OCI-LY7 (cell line): ENCODE data around the gene SIGLEC1. TPM values are rescaled to one million over a fixed set of nuclear protein-coding genes. Genes with fewer than 3 reads are reported as not detected.

Source experiments
- BruUV-seq: library from RNA; stranded (reverse); fragments of 400-500 nt; replicated peaks from 2 replicates; lab custom pipeline; 2021; lab: Mats Ljungman, UMichigan
- CTCF ChIA-PET: fragments of 300-600 bp; sonication (Branson Sonifier 250); formaldehyde crosslinking; loops from one replicate; lab custom pipeline; 2022; ENCODE audit warnings: antibody characterized with exemption; ENCODE audit not compliant: unreplicated experiment; lab: Charles Lee
- POLR2A ChIA-PET: fragments of 300-600 bp; sonication (Branson Sonifier 250); formaldehyde crosslinking; loops from one replicate; lab custom pipeline; 2022; ENCODE audit warnings: antibody characterized with exemption; lab: Charles Lee
- DNase-seq: peaks from one replicate; pipeline ENCODE4 v3.0.0-alpha.2; 2015; ENCODE audit warnings: low spot score
- H2AFZ ChIP-seq: fragments of 200-600 bp; sonication (generic), shearing (Covaris generic); 2 replicates; pipeline ENCODE4 v1.6.1; 2014; ENCODE audit warnings: mild to moderate bottlenecking, antibody characterized with exemption, low read length, moderate library complexity
- H3K27ac ChIP-seq: fragments of 200-600 bp; sonication (generic); 2 replicates; pipeline ENCODE4 v1.5.1; 2014; ENCODE audit warnings: mixed run types, low read depth, mild to moderate bottlenecking, moderate library complexity, low read length, inconsistent platforms; ENCODE audit not compliant: poor library complexity, severe bottlenecking
- H3K36me3 ChIP-seq: fragments of 200-600 bp; sonication (generic); 2 replicates; pipeline ENCODE4 v1.6.1; 2014; ENCODE audit warnings: mild to moderate bottlenecking, antibody characterized with exemption, low read length, moderate library complexity, mixed read lengths; ENCODE audit not compliant: insufficient read depth
- H3K4me1 ChIP-seq: fragments of 200-600 bp; sonication (generic); 2 replicates; pipeline ENCODE4 v1.5.1; 2014; ENCODE audit warnings: mild to moderate bottlenecking, low read length; ENCODE audit not compliant: insufficient read depth, poor library complexity, severe bottlenecking
- H3K4me2 ChIP-seq: fragments of 200-600 bp; sonication (generic); 2 replicates; pipeline ENCODE4 v1.6.1; 2014; ENCODE audit warnings: mild to moderate bottlenecking, low read length
- H3K4me3 ChIP-seq: fragments of 200-600 bp; sonication (generic); 2 replicates; pipeline ENCODE4 v1.5.1; 2014; ENCODE audit warnings: mild to moderate bottlenecking, low read depth, low read length; ENCODE audit not compliant: poor library complexity, severe bottlenecking
- H3K79me2 ChIP-seq: fragments of 200-600 bp; sonication (generic); 2 replicates; pipeline ENCODE4 v1.6.1; 2016; ENCODE audit warnings: low read depth, mild to moderate bottlenecking, low read length, moderate library complexity, mixed read lengths; ENCODE audit not compliant: insufficient read depth
- H3K9me2 ChIP-seq: fragments of 200-600 bp; sonication (generic); 2 replicates; pipeline ENCODE4 v1.6.1; 2016; ENCODE audit warnings: mild to moderate bottlenecking, low read length, mixed read lengths; ENCODE audit not compliant: insufficient read depth
- H3K9me3 ChIP-seq: fragments of 200-600 bp; sonication (generic); 2 replicates; pipeline ENCODE4 v1.6.1; 2014; ENCODE audit warnings: mild to moderate bottlenecking, mixed run types, low read length, mixed read lengths
- H4K20me1 ChIP-seq: fragments of 200-600 bp; sonication (generic); 2 replicates; pipeline ENCODE4 v1.6.1; 2014; ENCODE audit warnings: mild to moderate bottlenecking, antibody characterized with exemption, low read length, moderate library complexity, mixed read lengths; ENCODE audit not compliant: insufficient read depth
- CTCF ChIP-seq: fragments of 200-600 bp; sonication (generic); conservative IDR thresholded peaks from 2 replicates; pipeline ENCODE4 v1.5.1; 2014; ENCODE audit warnings: mild to moderate bottlenecking, antibody characterized with exemption, low read length, moderate library complexity, mixed read lengths
- EZH2phosphoT487 ChIP-seq: fragments of 200-600 bp; sonication (generic); IDR thresholded peaks from 2 replicates; pipeline ENCODE4 v1.6.1; 2018; ENCODE audit warnings: low read depth, borderline replicate concordance, mild to moderate bottlenecking, mixed run types, antibody characterized with exemption, low read length, moderate library complexity, mixed read lengths
- intact Hi-C: fragments of 100-400 bp; cut with micrococcal nuclease; formaldehyde crosslinking; loops from one replicate; pipeline ENCODE4 v1.10.0; 2022; ENCODE audit not compliant: unreplicated experiment
- total RNA-seq, 2 experiments: library from RNA; depleted of rRNA in 1 of 2; stranded (reverse); fragments of >200 nt in 1 of 2; shearing (Covaris generic) in 1 of 2; gene quantifications; 2 replicates each; pipeline ENCODE4 v1.2.3, GENCODE V29; 2014 to 2022

Gene SIGLEC1
- total RNA-seq, 2 experiments from 2014 or later = 0.11 TPM; not detected in 1

- Histone ChIP-seq H2AFZ (no peak overlapping the region), H3K4me3 (no peak overlapping the region), H3K9me3 (no peaks in the 10 kb centered on the region), H4K20me1 (no peaks in the 10 kb centered on the region), H3K36me3 (no peaks in the 10 kb centered on the region), H3K4me1 (no peaks in the 10 kb centered on the region), H3K27ac (no peak overlapping the region), H3K79me2 (no peaks in the 10 kb centered on the region), H3K4me2 (no peak overlapping the region), H3K9me2 (no peaks in the 10 kb centered on the region)
- CTCF ChIA-PET = interaction anchor here (0.9 to 1.6 kb wide), 4 partner anchors 33 to 150 kb away, joined by 3 to 5 read pairs (median 4); partner anchors contain the start of gene ADISSP
- TF ChIP-seq EZH2phosphoT487 = no peak
- TF ChIP-seq CTCF = 0 out of 2 replicates have a peak, but pooled peaks have one; percentile 5
- intact Hi-C loops = loop anchor here (10.0 kb wide), 1 partner anchor 55 kb away; no protein-coding TSS in a partner anchor
- no peak for DNase-seq
- BruUV-seq = no TSS peak
- POLR2A ChIA-PET = no interaction called here
Observed at GRCh38 chr20:3710011-3710466, 2.4 kb downstream of the SIGLEC1 start.

DNA sequence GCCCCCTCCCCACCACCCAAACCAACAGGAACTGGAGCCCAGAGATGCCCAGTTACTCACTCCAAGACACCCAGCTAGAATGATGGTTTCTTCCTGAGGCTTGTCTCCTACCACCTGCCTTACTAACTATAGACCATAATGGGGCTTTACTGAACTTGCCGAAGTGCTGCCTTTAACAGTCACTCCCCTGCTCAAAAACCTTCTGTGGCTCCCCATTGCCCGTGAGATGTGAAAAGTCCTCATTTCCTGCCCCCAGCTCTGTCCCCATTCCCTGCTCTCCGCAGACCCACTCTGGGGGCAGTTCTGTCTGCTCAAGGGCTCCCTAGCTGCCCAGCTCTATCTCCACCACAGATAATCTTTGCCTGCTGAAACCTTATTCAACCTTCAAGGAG, 4.9 kb downstream of the SIGLEC1 start:
- Histone ChIP-seq H4K20me1 (no peaks in the 10 kb centered on the region), H3K9me2 (no peaks in the 10 kb centered on the region), H3K9me3 (no peaks in the 10 kb centered on the region), H3K4me1 (no peaks in the 10 kb centered on the region), H3K27ac (no peak overlapping the region), H3K79me2 (no peaks in the 10 kb centered on the region), H2AFZ (no peak overlapping the region), H3K4me2 (no peak overlapping the region), H3K36me3 (no peaks in the 10 kb centered on the region), H3K4me3 (no peak overlapping the region)
- TF ChIP-seq CTCF = no peak
- TF ChIP-seq EZH2phosphoT487 = no peak
- DNase-seq = no peak
- ChIA-PET POLR2A (interaction anchor here (0.5 kb wide), 1 partner anchor 273 kb away, joined by 5 read pairs; no protein-coding TSS in a partner anchor), CTCF (no interaction called here)
- BruUV-seq = no TSS peak
- intact Hi-C loops = no loop called here

DNA sequence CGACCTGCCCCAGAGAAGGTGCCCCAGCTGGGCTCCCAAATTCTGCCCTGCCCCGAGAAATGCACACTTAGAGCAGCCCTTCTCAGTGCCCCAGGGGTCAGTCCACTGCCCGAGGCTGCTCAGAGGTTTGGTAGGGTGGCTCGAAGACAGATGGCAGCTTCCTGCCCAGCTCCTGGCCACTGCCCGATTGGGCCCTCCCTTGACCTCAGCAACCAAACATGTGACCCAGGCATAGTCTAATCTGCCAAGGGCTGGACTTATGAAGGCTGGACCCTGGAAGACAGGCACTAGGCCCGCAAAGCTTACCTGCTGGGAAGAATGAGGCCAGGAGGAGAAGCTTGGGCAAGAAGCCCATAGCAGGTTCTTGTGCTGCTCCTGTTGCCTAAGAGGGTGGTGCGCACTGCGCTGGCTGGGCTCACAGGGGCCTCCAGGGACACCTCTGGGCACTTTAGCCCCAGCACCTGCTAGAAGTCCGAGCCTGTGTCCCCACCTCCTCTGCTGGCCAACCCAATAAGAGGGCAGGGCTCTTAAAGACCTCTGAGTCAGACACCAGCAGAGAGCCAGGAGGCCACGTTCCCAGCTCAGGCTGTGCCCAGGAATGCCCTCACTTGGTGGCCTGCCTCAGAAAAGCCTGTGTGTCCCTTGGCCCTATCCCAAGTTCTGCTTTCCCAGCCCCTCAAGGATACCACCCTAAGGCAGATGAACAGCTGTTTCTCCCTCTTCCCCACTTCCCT, 5.5 kb downstream of the SIGLEC1 start:
- Histone ChIP-seq H4K20me1 (no peaks in the 10 kb centered on the region), H2AFZ (no peak overlapping the region), H3K4me1 (no peaks in the 10 kb centered on the region), H3K36me3 (no peaks in the 10 kb centered on the region), H3K27ac (no peak overlapping the region), H3K4me2 (no peak overlapping the region), H3K4me3 (no peak overlapping the region), H3K9me2 (no peaks in the 10 kb centered on the region), H3K79me2 (no peaks in the 10 kb centered on the region), H3K9me3 (no peaks in the 10 kb centered on the region)
- no peak for DNase-seq
- ChIA-PET CTCF (no interaction called here), POLR2A (interaction anchor here (0.5 to 0.6 kb wide), 2 partner anchors 12 to 274 kb away, joined by 3 to 5 read pairs; no protein-coding TSS in a partner anchor)
- intact Hi-C loops = no loop called here
- TF ChIP-seq CTCF (no peak), EZH2phosphoT487 (no peak)
- BruUV-seq = no TSS peak
